ENCODE results near the gene MARCHF5.

- TF ChIP-seq, protein P1, sequence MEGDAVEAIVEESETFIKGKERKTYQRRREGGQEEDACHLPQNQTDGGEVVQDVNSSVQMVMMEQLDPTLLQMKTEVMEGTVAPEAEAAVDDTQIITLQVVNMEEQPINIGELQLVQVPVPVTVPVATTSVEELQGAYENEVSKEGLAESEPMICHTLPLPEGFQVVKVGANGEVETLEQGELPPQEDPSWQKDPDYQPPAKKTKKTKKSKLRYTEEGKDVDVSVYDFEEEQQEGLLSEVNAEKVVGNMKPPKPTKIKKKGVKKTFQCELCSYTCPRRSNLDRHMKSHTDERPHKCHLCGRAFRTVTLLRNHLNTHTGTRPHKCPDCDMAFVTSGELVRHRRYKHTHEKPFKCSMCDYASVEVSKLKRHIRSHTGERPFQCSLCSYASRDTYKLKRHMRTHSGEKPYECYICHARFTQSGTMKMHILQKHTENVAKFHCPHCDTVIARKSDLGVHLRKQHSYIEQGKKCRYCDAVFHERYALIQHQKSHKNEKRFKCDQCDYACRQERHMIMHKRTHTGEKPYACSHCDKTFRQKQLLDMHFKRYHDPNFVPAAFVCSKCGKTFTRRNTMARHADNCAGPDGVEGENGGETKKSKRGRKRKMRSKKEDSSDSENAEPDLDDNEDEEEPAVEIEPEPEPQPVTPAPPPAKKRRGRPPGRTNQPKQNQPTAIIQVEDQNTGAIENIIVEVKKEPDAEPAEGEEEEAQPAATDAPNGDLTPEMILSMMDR (IDR thresholded peaks at IDR 0.05; ENCODE audit: insufficient read depth, low read depth, low read length), result no peak
- TF ChIP-seq EZH2 (IDR thresholded peaks at IDR 0.05; ENCODE audit: insufficient read depth, low read length), result no peak
Measured at GRCh38 chr10:92377962-92378361, 87.0 kb downstream of the MARCHF5 start.

Data from astrocyte (in vitro differentiated cells and primary cell).